Measurements from ENCODE around the gene ABCD1.

ABCD1 gene

DNA sequence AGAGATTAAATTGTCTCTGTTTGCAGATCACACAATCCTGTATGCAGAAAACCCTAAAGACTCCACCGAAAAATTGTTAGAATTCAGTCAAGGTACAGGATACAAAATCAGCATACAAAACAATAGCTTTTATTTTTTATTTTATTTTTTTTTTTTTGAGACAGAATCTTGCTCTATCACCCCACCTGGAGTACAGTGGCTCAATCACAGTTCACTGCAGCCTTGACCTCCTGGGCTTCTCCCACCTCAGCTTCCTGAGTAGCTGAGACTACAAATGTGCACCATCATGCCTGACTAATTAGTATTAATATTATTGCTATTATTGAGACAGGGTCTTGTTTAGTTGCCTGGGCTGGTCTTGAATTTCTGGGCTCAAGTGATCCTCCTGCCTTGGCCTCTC is 30.5 kb downstream of the ABCD1 start:
- in situ Hi-C loops (cut with HindIII; ENCODE audit: low sequenced_read_pairs): no loop called here

DNA sequence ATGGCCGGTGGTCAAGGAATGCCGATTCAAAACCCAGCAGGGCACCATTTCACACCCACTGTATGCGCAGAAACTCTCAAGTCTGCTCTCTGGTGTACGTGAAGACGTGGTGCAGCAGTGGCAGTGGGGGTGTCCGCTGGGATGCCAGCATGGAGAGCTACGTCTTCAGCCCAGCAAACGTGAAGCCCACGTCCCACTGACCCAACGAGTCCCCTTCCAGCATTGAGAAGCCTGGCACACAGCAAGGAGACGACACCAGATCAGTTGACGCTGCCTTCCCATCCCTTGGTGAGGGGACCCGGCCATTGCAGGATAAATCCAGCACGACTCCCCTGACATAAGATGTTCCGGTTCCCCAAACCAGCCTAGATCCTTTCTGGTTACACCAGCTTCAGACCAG is 37.2 kb downstream of the ABCD1 start:
- in situ Hi-C loops (cut with HindIII; ENCODE audit: low sequenced_read_pairs): no loop called here

DNA sequence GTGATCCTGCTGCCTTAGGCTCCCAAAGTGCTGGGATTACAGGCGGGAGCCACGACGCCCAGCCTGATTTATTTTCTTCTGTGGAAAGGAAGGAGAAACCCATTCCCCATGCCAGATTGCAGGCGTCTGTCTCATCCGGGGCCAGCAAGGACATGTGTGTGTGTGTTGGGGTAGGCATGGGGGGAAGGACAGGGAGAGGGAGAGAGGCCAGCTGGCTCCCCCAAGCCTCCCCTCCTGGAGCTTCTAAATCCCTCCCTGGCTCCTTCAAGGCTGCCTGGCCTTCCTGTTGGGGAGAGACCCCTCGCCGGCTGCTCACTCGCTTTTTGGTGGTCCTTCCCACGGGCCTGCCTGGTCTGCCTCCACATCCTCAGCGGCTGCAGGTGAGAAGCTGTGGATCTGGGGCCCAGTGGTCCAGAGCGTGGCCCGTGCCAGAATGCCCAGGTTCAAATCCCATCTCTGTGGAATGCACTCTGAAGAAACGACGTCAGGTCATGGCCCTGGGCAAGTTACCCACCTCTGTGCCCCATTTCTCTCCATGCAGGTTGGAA is 38.0 kb downstream of the ABCD1 start:
- in situ Hi-C loops (cut with HindIII; ENCODE audit: low sequenced_read_pairs): no loop called here

DNA sequence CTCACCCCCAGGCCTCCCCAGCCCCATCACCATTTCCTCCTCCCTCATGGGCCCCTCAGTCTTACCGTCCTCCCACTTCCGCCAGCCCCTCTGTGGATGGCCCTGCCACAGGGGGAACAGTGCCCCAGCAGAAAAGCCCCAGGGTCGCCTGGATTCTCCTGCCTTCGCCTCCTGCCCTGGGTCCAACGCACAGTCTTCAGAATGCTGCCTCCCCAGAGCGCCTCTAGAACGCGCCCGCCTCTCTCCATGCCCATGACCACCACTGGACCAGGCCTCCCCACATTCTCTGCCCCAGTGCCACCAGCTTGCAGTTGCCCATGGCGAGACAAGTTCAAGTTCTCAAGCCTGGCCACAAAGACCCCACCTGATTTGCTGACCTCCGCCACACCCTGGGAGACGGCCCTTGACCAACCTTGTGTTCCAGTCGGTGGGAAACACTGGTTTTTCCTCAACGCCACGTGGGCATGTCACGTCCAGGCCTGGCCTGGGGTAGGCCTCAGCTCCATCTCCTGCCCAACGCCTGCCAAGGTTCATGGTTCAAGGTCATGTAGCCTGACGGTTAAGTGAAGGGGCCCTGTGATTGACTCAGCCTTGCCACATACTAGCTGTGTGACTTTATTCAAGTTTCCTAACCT is 38.8 kb downstream of the ABCD1 start:
- in situ Hi-C loops (cut with HindIII; ENCODE audit: low sequenced_read_pairs): no loop called here

DNA sequence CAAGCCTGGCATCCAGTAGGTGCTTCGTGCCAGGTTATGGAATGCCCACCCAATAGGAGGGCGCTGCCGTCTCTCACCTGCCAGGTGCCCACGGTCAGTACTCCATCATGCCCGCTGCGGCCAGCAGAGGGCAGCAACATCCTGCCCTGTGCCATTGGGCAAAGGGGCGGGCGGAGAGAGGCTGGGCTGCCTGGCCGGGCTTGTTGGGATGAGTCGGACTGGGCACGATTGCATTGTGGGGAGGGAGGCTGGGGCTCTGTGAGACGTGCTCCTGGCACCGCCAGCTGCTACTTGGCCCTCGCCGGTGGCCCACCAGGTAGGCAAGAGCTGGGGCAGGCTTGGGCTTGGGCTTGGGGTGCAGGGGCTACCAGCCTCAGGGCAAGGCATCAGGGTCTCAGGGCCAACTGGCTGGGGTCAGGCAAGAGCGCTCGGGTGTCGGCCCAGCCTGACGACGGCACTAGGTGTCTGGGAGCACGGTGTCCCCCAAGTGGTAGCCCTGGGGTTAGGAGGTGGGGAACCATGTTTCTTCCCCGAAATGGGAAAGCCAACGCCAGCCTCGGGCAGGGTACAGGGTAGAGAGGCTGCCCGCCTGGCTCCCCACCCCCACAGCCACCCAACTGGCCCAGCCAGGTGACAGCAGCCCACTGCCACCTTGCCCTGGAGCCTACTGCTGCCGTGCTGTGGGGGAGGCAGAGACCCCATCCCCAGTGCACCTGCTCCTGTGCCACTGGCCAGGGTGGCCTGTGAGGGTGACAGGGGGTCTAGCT is 39.5 kb downstream of the ABCD1 start, which contains the start of gene PLXNB3:
Gene PLXNB3 (plus strand): TSS at position 261 of the 767 bp plus-strand sequence. CDS start 1,287 bp downstream, outside the sequence.
- in situ Hi-C loops (cut with HindIII; ENCODE audit: low sequenced_read_pairs): no loop called here

DNA sequence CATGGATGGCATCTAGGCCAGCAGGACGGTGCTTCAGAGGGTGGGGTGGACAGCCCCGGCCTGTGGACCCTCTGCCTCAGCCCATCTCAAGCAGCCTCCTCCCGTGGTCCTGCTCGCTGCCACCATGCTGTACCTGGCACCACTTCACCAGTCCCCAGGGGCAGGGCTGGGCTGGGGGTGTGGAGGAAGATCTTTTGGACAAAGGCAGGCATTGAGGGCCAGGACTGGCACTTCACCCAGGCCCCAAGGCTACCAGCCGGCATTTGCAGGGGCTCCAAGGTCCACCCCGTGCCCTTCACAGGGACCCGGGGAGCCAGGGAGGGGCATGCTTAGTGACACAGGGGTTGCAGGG is 40.1 kb downstream of the ABCD1 start:
- in situ Hi-C loops (cut with HindIII; ENCODE audit: low sequenced_read_pairs): no loop called here

DNA sequence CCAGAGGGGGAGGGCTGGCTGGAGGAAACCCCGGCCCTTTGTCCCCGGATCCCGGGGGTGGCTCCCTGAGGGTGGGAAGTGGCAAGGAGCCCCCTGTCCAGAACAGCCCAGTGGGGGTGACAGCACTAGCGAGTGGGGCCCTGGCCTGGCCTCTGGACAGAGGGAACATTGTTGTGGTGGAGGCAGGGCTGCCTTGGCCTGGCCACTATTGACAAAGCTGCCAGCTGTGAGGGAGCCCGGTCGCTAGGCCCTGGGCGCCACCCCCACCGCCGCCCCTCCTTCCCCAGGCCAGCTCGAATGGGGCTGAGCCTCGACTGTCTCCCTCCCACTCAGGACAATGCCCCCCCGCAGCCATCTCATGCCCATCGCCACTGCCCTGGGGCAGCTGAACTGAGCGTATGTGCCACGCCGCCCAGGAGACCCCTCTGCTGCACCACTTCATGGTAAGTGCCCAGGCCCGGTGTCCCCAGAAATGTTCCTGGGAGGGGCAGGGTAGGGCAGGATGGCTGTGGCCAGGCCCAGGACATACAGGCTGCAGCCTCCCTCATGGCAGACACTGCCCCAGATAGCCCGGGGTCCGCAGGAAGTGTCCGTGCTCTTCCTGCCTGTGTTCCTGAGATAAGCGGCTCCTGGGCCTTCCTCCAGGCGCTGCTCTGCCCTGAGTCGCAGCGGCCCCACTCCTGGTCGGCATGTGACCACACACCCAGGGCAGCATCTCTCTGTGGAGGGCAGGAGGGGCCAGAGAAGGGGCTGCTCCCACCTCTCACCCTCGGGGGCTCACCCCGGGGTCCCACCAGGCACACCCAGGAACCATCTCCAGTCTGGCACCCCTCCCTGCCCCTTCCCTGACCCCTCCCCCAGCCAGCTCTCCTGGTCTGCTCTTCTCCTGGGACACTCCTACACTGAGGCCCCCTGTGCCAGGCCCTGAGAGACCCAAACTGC is 40.8 kb downstream of the ABCD1 start:
- in situ Hi-C loops (cut with HindIII; ENCODE audit: low sequenced_read_pairs): no loop called here

DNA sequence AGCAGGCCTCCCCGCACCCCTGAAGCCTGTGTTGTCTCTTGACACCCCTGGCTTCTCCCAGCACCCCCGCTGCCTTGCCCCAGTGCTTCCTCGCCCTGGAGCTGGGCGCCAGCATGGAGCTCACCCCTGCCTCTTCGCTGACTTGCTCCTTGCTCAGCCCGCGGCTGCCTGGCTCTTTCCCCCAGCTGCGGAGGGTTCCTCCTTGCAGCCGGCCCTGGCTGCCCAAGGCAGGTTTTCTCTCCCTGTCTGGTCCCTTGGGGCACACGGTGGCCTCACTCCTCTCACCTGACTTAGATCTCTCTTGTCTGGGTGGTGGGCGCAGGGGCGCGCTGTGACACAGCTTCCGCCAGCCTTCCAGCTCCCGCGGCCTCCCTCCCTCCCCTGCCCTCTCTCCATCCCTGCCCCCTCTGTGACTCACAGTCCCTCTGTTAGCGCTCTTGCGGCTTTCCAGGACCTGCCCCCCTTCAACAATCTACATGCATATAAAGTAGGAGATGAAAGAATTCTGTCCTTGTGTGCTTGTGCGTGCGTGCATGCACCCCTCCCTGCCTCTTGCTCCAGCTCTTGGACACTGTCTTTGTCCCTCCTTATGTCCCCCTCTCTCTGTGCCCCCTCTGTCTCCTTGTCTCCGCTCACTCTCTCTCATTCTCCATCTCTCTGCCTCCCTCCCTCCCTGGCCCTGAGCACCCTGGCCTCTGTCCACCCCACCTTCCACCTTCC is 41.6 kb downstream of the ABCD1 start:
- in situ Hi-C loops (cut with HindIII; ENCODE audit: low sequenced_read_pairs): no loop called here

DNA sequence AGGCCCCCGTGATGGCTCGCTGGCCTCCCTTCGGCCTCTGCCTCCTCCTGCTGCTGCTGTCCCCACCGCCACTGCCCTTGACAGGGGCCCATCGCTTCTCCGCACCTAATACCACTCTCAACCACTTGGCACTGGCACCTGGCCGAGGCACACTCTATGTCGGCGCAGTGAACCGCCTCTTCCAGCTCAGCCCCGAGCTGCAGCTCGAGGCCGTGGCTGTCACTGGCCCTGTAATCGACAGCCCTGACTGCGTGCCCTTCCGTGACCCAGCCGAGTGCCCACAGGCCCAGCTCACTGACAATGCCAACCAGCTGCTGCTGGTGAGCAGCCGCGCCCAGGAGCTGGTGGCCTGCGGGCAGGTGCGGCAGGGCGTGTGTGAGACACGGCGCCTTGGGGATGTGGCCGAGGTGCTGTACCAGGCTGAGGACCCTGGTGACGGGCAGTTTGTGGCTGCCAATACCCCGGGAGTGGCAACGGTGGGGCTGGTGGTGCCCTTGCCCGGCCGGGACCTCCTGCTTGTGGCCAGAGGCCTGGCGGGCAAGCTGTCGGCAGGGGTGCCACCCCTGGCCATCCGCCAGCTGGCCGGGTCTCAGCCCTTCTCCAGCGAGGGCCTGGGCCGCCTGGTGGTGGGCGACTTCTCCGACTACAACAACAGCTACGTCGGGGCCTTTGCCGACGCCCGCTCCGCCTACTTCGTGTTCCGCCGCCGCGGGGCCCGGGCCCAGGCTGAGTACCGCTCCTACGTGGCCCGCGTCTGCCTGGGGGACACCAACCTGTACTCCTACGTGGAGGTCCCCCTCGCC is 42.4 kb downstream of the ABCD1 start:
- in situ Hi-C loops (cut with HindIII; ENCODE audit: low sequenced_read_pairs): no loop called here

DNA sequence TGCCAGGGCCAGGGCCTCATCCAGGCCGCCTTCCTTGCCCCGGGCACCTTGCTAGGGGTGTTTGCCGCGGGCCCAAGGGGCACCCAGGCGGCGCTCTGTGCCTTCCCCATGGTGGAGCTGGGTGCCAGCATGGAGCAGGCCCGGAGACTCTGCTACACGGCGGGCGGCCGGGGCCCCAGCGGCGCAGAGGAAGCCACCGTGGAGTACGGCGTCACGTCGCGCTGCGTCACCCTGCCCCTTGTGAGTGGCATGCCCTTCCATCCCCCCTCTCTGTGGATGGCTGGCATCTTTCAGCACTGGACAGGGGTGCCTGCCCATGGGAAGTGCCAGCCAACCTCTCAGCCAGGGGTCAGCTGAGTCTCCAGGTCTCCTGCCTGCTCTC is 43.0 kb downstream of the ABCD1 start:
- in situ Hi-C loops (cut with HindIII; ENCODE audit: low sequenced_read_pairs): no loop called here

DNA sequence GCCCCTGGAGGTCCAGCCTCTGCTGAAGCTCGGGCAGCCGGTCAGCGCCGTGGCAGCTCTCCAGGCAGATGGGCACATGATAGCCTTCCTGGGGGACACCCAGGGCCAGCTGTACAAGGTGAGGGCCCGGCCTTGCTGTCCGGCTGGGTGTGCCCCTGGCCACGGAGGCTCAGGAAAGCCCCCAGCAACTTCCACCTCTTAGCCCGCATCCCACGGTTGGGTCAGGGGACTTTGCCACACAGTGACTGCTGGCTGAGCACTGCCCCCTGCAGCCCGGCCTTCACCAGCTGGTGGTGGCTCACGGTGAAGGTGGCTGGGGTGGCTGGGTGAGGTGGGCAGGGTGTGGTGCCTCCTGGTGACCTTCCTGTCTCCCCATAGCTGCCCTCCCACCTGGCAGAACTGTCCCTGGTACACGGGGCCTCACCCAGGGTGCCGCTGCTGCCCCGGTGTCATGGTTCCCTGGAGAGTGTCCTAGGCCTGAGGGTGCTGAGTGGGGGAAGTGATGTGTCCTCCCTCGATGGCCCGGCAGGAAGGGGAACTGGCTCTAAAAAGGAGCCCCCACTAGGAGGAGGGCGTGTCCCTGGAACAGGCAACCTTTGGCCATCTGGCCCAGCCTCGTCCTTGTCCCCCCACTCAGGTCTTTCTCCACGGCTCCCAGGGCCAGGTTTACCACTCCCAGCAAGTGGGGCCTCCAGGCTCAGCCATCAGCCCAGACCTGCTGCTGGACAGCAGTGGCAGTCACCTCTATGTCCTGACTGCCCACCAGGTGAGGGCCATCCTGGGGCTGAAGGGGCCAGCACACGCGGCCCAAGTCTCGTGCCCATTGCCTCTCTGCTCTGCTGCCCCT is 43.9 kb downstream of the ABCD1 start:
- in situ Hi-C loops (cut with HindIII; ENCODE audit: low sequenced_read_pairs): no loop called here

DNA sequence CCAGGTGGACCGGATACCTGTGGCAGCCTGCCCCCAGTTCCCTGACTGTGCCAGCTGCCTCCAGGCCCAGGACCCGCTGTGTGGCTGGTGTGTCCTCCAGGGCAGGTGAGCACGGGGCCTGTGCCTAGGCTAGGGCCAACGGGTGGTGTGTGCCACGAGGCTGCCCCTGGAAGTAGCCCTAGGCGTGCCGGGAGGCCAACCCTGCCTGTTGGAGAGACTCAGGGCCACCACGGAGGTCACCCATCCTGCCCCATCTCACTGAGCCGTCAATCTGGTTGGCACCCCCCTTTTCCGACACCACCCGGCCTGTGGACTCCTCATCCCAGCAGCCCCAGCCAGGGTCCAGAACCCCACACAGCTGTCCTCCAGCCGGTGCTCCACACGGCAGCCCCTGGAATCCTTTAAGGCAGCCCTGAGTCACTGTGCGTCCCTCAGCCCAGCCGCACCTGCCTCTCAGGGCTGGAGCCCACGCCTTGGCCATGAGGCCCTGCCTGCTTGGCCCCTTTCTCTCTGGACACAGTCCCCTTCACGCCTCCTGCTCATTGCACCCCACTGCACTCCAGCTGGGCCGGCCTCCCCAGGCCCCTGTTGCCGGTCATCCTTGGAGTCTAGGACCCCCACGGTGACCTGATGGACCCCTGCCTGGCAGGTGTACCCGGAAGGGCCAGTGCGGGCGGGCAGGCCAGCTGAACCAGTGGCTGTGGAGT is 44.7 kb downstream of the ABCD1 start:
- in situ Hi-C loops (cut with HindIII; ENCODE audit: low sequenced_read_pairs): no loop called here

DNA sequence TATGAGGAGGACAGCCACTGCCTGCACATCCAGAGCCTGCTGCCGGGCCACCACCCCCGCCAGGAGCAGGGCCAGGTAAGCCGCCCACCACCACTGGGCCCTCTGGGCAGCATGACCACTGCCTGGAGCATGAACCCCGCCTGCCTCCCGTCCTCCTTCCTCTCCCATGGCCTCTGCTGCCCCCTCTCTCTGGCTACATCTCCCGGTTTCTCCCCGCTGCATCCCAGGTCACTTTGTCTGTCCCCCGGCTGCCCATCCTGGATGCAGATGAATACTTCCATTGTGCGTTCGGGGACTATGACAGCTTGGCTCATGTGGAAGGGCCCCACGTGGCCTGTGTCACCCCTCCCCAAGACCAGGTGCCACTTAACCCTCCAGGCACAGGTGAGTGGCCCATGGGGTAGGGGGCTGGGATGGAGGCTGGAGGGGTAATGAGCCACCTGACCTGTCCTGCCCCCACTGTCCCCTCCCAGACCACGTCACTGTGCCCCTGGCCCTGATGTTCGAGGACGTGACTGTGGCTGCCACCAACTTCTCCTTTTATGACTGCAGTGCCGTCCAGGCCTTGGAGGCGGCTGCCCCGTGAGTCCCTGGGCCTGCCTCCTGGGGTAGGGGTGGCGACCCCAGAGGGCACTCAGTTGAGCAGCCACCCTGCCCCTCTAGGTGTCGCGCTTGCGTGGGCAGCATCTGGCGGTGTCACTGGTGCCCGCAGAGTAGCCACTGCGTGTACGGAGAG is 45.4 kb downstream of the ABCD1 start:
- in situ Hi-C loops (cut with HindIII; ENCODE audit: low sequenced_read_pairs): no loop called here

DNA sequence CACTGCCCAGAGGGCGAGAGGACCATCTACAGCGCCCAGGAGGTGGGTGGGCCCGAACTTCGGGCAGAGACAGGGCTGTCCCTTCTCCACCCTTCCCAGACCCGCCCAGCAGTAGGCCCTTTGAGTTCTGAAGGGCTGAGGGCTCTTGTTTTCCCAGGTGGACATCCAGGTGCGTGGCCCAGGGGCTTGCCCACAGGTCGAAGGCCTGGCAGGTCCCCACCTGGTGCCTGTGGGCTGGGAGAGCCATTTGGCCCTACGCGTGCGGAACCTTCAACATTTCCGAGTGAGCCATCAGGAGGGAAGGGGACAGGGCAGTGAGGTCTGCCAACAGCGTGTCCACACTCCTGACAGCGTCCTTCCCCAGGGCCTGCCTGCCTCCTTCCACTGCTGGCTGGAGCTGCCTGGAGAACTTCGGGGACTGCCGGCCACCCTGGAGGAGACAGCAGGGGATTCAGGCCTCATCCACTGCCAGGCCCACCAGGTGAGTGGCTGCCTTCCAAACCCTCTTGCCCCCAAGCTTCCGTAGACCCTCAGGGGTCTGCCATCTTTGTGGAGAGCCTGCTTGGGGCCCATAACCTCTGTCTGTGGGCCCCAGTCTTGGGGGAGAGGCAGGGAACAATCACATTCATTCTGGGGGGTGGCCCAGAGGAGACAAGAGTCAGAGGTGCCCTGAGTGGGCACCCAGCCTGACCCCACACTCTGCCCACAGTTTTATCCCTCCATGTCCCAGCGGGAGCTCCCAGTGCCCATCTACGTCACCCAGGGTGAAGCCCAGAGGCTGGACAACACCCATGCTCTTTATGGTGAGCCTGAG is 46.2 kb downstream of the ABCD1 start:
- in situ Hi-C loops (cut with HindIII; ENCODE audit: low sequenced_read_pairs): no loop called here

DNA sequence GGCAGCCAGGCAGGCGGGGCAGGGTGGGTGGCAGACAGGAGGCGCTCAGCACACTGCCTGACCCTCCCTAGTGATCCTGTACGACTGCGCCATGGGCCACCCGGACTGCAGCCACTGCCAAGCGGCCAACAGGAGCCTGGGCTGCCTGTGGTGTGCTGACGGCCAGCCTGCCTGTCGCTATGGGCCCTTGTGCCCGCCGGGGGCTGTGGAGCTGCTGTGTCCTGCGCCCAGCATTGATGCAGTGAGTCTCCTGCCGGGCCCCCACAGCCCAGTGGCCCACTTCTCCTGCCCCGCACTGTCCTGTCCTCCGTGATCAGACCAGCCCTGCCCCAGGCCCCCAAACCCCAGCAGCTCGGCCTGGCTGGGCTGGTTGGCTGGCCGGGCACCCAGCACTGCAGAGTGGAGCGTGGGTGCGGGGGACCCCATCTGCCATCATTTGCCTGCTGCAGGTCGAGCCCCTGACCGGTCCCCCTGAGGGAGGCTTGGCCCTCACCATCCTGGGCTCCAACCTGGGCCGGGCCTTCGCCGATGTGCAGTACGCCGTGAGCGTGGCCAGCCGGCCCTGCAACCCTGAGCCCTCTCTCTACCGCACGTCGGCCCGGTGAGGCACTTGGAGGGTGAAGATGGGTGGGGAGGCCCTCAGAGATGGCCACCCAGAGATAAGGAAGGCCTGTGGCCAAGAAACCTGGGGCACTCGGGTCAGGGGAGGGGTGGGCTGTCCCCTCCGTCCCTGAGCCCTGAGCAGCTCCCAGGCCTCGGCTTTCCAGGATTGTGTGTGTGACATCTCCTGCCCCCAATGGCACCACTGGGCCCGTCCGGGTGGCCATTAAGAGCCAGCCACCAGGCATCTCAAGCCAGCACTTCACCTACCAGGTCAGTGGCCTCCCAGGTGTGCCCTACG is 47.0 kb downstream of the ABCD1 start:
- in situ Hi-C loops (cut with HindIII; ENCODE audit: low sequenced_read_pairs): no loop called here

Measured in endothelial cell of hepatic sinusoid (primary cell).